Upper lobe of right lung (tissue), 1 donor: ENCODE data around the gene PTPN7. TPM values are rescaled to one million over a fixed set of nuclear protein-coding genes. Genes with fewer than 3 reads are reported as not detected.
"Not testable (repeated sequence)": the region's sequence is repeated elsewhere in the genome, so short reads cannot be mapped to it uniquely, and the experiment has no call there.

Experiments
- ATAC-seq: fragments of 200-7000 bp; cut with Tn5 transposase; one replicate; pipeline ENCODE4 v1.9.1; 2020; ENCODE audit warnings: mild to moderate bottlenecking, moderate library complexity
- DNase-seq: peaks from one replicate; pipeline ENCODE4 v3.0.0-alpha.2; 2020
- H3K27ac ChIP-seq: fragments of 200-600 bp; one replicate; pipeline ENCODE4 v1.8.0; 2022
- H3K27me3 ChIP-seq: fragments of 200-600 bp; one replicate; pipeline ENCODE4 v1.8.0; 2022; ENCODE audit warnings: mild to moderate bottlenecking
- H3K36me3 ChIP-seq: fragments of 200-600 bp; one replicate; pipeline ENCODE4 v1.8.0; 2022
- H3K4me1 ChIP-seq: fragments of 200-600 bp; one replicate; pipeline ENCODE4 v1.8.0; 2022
- H3K4me3 ChIP-seq: fragments of 200-600 bp; one replicate; pipeline ENCODE4 v1.8.0; 2022; ENCODE audit warnings: mild to moderate bottlenecking
- H3K9me3 ChIP-seq: fragments of 200-600 bp; one replicate; pipeline ENCODE4 v1.8.0; 2022
- intact Hi-C: fragments of 100-400 bp; cut with DNase I; formaldehyde crosslinking; loops from one replicate; pipeline ENCODE4 v1.11.0; 2022
- total RNA-seq: library from RNA; stranded (reverse); fragmentation: NEBNext Ultra II Directional; extraction: Animal tissue kit (Norgen Biotek cat#: 25700); gene quantifications from one replicate; pipeline ENCODE4 v1.2.1, GENCODE V29; 2021
- TF ChIP-seq, protein P1 (sequence below): fragments of 200-600 bp; IDR thresholded peaks from one replicate; pipeline ENCODE4 v1.8.0; 2022; ENCODE audit warnings: antibody characterized with exemption
- donor health status: DM: no; HTN: yes; CAD: no; lungs with severe emphysema.

PTPN7 gene
- total RNA-seq, 1 donor from 2014 or later, result 7.3 TPM

- intact Hi-C loops, result no loop called here
Measured at GRCh38 chr1:202181586-202181985, 21.2 kb upstream of the PTPN7 start.

GRCh38 chr1:202180751-202181139, 20.3 kb upstream of the PTPN7 start:
- H3K27me3 ChIP-seq, H3K4me3 ChIP-seq, H3K36me3 ChIP-seq, ATAC-seq, DNase-seq, H3K9me3 ChIP-seq, H3K4me1 ChIP-seq, intact Hi-C loops, H3K27ac ChIP-seq: not testable (repeated sequence)

More at GRCh38 chr1:202181586-202181985, 21.2 kb upstream of the PTPN7 start:
- no peak for ATAC-seq
- Histone ChIP-seq H3K27me3 (no peaks in the 10 kb centered on the region), H3K4me3 (no peak overlapping the region), H3K27ac (no peak overlapping the region), H3K4me1 (no peaks in the 10 kb centered on the region), H3K9me3 (no peaks in the 10 kb centered on the region), H3K36me3 (no peaks in the 10 kb centered on the region)
- TF ChIP-seq, protein P1, sequence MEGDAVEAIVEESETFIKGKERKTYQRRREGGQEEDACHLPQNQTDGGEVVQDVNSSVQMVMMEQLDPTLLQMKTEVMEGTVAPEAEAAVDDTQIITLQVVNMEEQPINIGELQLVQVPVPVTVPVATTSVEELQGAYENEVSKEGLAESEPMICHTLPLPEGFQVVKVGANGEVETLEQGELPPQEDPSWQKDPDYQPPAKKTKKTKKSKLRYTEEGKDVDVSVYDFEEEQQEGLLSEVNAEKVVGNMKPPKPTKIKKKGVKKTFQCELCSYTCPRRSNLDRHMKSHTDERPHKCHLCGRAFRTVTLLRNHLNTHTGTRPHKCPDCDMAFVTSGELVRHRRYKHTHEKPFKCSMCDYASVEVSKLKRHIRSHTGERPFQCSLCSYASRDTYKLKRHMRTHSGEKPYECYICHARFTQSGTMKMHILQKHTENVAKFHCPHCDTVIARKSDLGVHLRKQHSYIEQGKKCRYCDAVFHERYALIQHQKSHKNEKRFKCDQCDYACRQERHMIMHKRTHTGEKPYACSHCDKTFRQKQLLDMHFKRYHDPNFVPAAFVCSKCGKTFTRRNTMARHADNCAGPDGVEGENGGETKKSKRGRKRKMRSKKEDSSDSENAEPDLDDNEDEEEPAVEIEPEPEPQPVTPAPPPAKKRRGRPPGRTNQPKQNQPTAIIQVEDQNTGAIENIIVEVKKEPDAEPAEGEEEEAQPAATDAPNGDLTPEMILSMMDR, result no peak
- DNase-seq, result no peak

- no peaks in the 10 kb centered on the region for H3K27me3 ChIP-seq
- intact Hi-C loops, result no loop called here
- DNase-seq, result no peak
- H3K36me3 ChIP-seq, result no peaks in the 10 kb centered on the region
- no peaks in the 10 kb centered on the region for H3K4me1 ChIP-seq
- H3K4me3 ChIP-seq, result no peak overlapping the region
- TF ChIP-seq, protein P1, result no peak
- no peak overlapping the region for H3K27ac ChIP-seq
- H3K9me3 ChIP-seq, result no peaks in the 10 kb centered on the region
- ATAC-seq, result no peak
Measured at GRCh38 chr1:202179828-202180750, 19.7 kb upstream of the PTPN7 start.

GRCh38 chr1:202176949-202177927, 16.8 kb upstream of the PTPN7 start:
- Histone ChIP-seq H3K4me3 (no peak overlapping the region), H3K27ac (no peak overlapping the region), H3K36me3 (no peaks in the 10 kb centered on the region), H3K9me3 (no peaks in the 10 kb centered on the region), H3K4me1 (no peaks in the 10 kb centered on the region), H3K27me3 (no peaks in the 10 kb centered on the region)
- ATAC-seq (no peak), DNase-seq (no peak)
- TF ChIP-seq, protein P1, result no peak
- intact Hi-C loops, result no loop called here

DNA sequence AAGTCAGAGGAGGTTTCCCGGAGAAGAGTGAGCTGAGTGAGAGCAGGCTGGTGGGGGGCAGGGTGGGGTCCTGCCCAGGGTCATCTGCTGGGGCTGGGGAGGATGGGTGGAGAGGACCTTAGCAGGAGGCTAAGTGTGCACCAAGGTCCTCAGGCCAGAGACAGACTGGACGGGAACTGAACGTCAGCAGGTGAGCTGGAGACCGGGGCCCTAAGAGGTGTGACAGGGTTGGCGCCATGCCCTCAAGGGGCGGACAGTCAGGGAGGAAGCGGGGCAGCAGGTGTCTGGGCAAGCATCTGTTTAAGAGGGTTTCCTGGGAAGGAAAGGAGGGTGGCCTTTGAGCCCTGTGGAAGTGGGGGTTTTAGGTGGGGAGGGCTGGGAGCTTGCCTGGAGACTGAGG, 13.6 kb upstream of the PTPN7 start:
- Histone ChIP-seq H3K27ac (no peak overlapping the region), H3K4me3 (no peak overlapping the region), H3K36me3 (no peaks in the 10 kb centered on the region), H3K4me1 (no peaks in the 10 kb centered on the region), H3K27me3 (no peaks in the 10 kb centered on the region), H3K9me3 (no peaks in the 10 kb centered on the region)
- ATAC-seq (no peak), DNase-seq (peak; percentile 61)
- intact Hi-C loops, result no loop called here
- TF ChIP-seq, protein P1, result no peak

DNA sequence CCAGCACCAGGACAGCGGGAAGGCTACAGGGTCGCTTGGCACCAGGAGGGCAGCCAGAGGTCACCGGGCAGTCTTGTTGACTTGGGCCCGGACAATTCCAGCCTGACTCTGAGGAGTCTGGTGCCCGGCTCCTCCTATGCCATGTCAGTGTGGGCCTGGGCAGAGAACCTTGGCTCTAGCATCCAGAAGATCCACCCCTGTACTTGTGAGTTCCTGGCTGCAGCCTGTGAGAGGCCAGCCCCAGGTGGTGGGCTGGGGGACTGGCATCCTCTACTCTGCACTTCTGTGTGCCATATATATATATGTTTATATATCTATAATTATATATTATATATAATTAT, 11.6 kb upstream of the PTPN7 start:
- intact Hi-C loops, result no loop called here
- Histone ChIP-seq H3K27me3 (no peaks in the 10 kb centered on the region), H3K4me1 (peaks cover 3% of the 10 kb centered on the region), H3K4me3 (no peak overlapping the region), H3K27ac (no peak overlapping the region), H3K9me3 (no peaks in the 10 kb centered on the region), H3K36me3 (no peaks in the 10 kb centered on the region)
- ATAC-seq (no peak), DNase-seq (peak; percentile 53)
- TF ChIP-seq, protein P1, result no peak
